Vagina (tissue), 2 donors: Measurements from ENCODE around the gene ZNF543.

Experiments
- POLR2AphosphoS5 ChIP-seq, 2 donors: sonication (generic); formaldehyde crosslinking; IDR thresholded peaks; one replicate each; pipeline ENCODE4 v1.9.0; 2017; ENCODE audit warnings: antibody characterized with exemption in 2 of 2, mild to moderate bottlenecking in 2 of 2, low read depth in 1 of 2; ENCODE audit not compliant: insufficient read depth in 1 of 2
- TF ChIP-seq, protein P1 (sequence below), 3 experiments: fragments of 450-650 bp in 2 of 3; fragments of 200-600 bp in 1 of 3; sonication (generic) in 1 of 3; IDR thresholded peaks; one replicate each; pipeline ENCODE4 v1.5.1; 2017 to 2019; ENCODE audit warnings: antibody characterized with exemption in 3 of 3, mild to moderate bottlenecking in 2 of 3, moderate library complexity in 2 of 3

DNA sequence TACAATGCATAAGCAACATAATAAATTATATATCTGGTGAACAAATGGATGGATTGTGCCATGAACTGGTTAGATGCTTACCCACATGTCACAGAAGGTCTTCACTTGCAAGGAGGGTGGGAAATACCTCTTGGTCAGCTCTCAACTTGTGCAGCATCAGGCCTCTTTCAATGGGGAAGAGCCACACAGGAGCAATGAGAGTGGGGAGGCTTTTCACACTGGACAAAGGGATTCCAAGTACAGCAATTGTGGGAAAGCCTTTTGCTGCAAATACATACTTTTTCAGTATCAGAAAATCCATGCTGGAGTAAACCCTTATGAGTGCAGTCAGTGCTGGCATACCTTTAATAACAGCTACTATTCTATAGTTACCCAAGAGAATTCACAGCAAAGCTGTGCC, 11.8 kb upstream of the ZNF543 start:
- TF ChIP-seq, protein P1, sequence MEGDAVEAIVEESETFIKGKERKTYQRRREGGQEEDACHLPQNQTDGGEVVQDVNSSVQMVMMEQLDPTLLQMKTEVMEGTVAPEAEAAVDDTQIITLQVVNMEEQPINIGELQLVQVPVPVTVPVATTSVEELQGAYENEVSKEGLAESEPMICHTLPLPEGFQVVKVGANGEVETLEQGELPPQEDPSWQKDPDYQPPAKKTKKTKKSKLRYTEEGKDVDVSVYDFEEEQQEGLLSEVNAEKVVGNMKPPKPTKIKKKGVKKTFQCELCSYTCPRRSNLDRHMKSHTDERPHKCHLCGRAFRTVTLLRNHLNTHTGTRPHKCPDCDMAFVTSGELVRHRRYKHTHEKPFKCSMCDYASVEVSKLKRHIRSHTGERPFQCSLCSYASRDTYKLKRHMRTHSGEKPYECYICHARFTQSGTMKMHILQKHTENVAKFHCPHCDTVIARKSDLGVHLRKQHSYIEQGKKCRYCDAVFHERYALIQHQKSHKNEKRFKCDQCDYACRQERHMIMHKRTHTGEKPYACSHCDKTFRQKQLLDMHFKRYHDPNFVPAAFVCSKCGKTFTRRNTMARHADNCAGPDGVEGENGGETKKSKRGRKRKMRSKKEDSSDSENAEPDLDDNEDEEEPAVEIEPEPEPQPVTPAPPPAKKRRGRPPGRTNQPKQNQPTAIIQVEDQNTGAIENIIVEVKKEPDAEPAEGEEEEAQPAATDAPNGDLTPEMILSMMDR (IDR thresholded peaks at IDR 0.05) = no peak
- TF ChIP-seq POLR2AphosphoS5 (IDR thresholded peaks at IDR 0.05; ENCODE audit: insufficient read depth in 1 of 2, low read depth in 1 of 2) = no peak
